Measurements from ENCODE around the gene CLVS2.

The CLVS2 gene

DNA sequence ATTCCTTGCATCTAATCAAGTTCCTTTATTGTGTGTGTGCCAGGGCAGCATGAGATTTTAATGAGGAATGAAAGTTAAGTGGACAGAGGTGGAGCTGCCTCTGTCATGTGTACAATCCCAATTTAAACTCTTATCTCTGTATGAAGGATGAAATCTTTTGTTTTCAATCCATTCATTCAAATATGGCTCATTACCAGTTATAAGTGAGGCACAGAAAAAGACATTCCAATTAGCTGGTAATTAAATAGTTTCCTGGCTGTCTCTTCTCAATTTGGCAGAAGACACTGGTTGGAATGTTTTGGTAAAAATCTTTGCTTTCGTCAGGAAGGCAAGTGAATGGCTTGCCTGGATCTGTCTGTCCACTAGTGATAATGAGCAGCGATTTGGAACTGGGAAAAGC is 46.4 kb downstream of the CLVS2 start:
- TF ChIP-seq, protein P1, sequence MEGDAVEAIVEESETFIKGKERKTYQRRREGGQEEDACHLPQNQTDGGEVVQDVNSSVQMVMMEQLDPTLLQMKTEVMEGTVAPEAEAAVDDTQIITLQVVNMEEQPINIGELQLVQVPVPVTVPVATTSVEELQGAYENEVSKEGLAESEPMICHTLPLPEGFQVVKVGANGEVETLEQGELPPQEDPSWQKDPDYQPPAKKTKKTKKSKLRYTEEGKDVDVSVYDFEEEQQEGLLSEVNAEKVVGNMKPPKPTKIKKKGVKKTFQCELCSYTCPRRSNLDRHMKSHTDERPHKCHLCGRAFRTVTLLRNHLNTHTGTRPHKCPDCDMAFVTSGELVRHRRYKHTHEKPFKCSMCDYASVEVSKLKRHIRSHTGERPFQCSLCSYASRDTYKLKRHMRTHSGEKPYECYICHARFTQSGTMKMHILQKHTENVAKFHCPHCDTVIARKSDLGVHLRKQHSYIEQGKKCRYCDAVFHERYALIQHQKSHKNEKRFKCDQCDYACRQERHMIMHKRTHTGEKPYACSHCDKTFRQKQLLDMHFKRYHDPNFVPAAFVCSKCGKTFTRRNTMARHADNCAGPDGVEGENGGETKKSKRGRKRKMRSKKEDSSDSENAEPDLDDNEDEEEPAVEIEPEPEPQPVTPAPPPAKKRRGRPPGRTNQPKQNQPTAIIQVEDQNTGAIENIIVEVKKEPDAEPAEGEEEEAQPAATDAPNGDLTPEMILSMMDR (IDR thresholded peaks at IDR 0.05) = no peak
- no peak overlapping the region for H3K27ac ChIP-seq
- H3K4me3 ChIP-seq = no peak overlapping the region
- no peak for DNase-seq (ENCODE audit: low spot score)

DNA sequence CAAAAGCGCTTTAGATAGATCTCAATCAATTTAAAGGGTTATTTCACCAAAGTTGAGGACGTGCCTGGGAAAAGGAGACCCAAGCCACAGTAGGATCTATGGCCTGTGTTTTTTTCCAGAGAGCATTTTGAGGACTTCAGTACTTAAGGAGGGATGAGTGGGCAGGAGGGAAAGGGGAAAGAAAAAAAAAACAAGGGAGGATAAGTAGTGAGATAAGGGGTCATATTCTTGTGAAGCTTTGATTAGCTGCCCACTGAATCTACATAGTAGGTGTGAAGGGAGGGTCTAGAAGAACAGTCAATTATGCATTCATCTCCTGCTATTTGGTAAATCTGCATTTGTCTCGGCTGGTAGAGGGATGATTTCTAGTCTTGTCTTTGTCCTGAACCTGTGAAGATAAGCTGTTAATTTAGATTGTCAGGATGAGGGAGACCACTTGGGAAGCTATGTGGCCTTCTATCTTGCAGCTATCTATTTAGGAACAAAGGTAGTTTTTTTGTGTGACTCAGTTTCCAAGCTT is 48.4 kb downstream of the CLVS2 start:
- no peak for DNase-seq (ENCODE audit: low spot score)
- H3K27ac ChIP-seq = no peak overlapping the region
- TF ChIP-seq, protein P1 (IDR thresholded peaks at IDR 0.05) = no peak
- H3K4me3 ChIP-seq = no peak overlapping the region

DNA sequence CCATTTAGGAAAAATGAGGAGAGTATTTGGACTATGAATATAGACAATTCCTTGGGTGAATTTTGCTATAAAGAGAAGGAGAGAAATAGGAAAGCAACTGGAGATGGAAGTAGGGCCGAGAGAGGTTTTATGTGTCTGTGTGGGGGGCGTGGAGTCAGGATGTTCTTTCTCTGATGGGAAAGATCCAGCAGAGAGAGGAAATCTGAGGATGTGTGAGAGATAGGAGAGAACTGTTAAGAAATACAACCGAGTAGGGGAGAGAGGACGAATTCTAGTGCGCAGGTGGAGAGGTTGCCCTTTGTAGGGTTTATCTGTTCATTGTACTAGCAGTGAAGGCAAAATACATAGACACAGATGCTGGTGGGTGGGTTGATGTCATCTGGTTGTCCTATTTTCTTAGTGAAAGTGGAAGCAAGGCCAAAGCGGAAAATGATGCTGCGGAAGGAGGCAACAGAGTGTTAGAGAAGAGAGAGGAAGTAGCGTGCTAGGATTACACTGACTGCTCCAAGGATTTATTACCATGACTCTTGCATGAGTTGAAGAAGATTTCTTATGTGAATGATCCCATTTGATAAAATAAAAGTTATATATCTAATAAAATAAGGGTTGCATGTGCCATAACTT is 57.7 kb downstream of the CLVS2 start:
- DNase-seq (ENCODE audit: low spot score) = no peak
- TF ChIP-seq, protein P1 (IDR thresholded peaks at IDR 0.05) = no peak
- H3K27ac ChIP-seq = no peak overlapping the region
- H3K4me3 ChIP-seq = no peak overlapping the region

DNA sequence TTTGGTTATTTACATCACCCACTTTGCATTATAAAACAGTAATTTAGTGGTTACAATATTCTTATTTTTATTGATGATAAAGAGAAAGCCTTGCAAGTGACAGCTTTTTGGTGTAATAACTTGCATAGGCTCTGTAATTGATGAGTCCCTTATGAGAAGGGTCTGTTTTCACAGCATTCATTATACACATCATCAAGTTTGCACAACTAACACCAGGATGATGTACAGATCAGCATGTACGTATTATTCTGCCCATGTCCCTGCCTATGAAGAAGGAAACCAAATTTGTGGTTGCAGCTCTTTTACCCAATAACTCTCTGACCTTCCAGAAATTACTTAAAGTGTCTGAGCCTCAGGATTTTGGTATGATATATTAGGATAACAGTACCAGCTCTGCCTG is 59.2 kb downstream of the CLVS2 start:
- DNase-seq (ENCODE audit: low spot score) = no peak
- TF ChIP-seq, protein P1 (IDR thresholded peaks at IDR 0.05) = no peak
- Histone ChIP-seq H3K4me3 (no peak overlapping the region), H3K27ac (no peak overlapping the region)

DNA sequence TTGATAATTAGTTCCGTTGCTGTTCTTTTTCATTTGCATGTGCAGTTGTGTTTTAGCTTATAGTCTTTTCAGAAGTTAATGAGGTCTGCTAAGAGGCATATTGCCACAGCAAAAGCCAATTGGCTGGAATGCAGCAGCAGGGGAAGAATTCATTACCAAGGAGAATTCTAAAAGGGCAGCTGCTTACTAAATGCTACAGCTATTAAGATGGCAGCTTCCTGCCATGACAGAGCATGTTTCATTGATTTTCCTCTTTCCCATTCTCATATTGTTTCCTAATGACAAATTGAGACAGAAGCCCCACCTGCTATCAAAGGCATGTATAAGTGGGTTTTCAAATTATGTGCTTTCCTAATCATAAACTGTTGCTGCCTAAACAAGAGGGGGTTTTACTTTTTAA is 66.6 kb downstream of the CLVS2 start:
- H3K27ac ChIP-seq = no peak overlapping the region
- DNase-seq (ENCODE audit: low spot score) = no peak

DNA sequence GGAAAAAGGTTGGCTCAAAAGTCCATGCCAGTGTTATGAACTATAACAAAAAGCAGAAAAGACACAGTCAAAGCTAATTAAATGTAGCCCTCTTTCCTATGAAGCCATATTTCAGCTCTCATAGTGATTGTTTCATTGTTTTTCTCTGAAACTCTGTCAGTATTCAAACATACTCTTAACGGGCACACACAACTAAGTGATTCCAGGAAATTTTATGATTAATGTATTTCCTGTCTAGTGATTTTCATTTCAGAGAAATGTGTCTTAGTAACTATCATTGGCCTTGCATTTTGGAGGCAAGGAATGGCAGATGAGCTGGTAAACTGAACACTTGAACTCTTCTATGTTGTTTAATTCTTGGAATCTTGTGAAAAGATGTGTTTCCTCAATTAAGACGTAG is 68.0 kb downstream of the CLVS2 start:
- no peak overlapping the region for H3K27ac ChIP-seq
- no peak overlapping the region for H3K4me3 ChIP-seq
- TF ChIP-seq, protein P1 (IDR thresholded peaks at IDR 0.05) = no peak
- no peak for DNase-seq (ENCODE audit: low spot score)

More for the DNA sequence above, 66.6 kb downstream of the CLVS2 start:
- H3K4me3 ChIP-seq = no peak overlapping the region
- TF ChIP-seq, protein P1 (IDR thresholded peaks at IDR 0.05) = no peak

DNA sequence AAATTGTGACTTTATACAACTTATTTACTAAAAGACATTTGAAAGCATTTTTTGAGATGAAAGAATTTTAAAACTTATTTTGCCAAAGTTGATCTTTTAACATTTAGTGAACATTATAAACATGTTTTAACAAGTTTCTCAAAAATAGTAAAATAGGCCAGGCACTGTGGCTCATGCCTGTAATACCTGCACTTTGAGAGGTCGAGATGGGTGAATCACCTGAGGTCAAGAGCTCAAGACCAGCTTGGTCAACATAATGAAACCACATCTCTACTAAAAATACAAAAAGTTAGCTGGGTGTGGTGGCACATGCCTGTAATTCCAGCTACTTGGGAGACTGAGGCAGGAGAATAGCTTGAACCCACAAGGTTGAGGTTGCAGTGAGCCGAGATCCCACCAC is 78.6 kb downstream of the CLVS2 start:
- DNase-seq (ENCODE audit: low spot score) = no peak
- Histone ChIP-seq H3K4me3 (no peak overlapping the region), H3K27ac (no peak overlapping the region)
- TF ChIP-seq, protein P1 (IDR thresholded peaks at IDR 0.05) = no peak

Measured in coronary artery (tissue), 2 donors.